Activated CD4-positive, alpha-beta T cell treated with anti-CD3 and anti-CD28 coated beads for 1 hour (primary cell): Measurements from ENCODE around the gene RAC2.
"Not testable (repeated sequence)": the region's sequence is repeated elsewhere in the genome, so short reads cannot be mapped to it uniquely, and the experiment has no call there.

Source experiments
- DNase-seq: peaks from one replicate; pipeline ENCODE4 v3.0.0-alpha.2; 2020

The RAC2 gene

DNA sequence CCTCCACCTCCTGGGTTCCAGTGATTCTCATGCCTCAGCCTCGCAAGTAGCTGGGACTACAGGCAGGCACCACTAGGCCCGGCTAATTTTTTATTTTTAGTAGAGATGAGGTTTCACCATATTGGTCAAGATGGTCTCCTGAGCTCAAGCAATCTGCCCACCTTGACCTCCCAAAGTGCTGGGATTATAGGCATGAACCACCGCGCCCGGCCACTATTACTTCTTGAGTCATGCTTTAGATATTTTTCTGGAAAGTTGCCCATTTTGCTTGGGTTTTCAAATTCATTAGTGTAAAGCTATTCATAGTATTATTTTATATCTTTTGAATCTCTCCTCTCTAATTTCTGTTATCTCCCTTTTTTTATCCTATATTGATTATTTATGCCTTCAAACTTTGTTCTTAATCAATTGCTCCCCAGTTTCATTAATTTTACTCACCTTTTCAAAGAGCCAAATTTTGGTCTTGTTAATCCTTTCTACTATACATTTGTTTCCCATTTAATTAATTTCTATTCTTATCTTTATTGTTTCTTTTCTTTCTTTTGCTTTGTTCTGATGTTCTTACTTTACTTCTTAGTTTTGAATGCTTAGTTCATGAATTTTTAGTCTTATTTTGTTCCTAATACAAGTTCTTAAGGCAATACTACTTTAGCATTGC is 10.3 kb upstream of the RAC2 start:
- no peak for DNase-seq

DNA sequence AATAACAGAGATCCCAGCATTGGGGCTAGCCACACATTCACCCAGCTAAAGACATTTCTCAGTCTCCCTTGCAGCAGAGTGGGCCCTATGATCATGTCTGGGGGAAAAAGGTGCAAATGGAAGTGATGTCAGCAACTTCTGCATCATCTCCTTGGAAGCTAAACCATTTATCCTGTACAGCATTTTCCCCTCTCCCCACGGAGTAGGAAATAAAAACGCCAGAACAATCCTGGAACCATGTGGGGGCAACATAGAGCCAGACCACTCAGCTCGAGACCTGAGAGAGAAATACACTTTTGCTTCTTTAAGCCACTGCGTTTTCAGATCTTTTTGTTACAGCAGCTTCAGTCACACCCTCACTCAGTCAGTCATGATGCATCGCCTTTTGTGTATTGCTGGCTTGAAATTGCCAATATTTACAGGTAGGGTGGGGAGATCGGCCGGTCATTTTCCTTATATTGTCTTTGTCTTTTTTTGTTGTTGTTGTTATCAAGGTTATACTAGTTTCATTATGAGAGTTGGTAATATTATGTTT is 9.1 kb upstream of the RAC2 start:
- no peak for DNase-seq

DNA sequence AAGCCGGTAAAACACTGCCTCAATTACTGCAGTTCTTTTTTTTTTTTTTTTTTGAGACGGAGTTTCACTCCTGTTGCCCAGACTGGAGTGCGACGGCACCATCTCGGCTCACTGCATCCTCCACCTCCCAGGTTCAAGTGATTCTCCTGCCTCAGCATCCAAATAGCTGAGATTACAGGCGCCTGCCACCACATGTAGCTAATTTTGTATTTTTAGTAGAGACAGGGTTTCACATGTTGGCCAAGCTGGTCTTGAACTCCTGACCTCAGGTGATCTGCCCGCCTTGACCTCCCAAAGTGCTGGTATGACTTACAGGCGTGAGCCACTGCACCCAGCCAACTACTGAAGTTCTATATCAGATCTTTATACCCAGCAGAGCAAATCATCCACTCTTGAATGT is 7.8 kb upstream of the RAC2 start:
- not testable (repeated sequence) for DNase-seq

DNA sequence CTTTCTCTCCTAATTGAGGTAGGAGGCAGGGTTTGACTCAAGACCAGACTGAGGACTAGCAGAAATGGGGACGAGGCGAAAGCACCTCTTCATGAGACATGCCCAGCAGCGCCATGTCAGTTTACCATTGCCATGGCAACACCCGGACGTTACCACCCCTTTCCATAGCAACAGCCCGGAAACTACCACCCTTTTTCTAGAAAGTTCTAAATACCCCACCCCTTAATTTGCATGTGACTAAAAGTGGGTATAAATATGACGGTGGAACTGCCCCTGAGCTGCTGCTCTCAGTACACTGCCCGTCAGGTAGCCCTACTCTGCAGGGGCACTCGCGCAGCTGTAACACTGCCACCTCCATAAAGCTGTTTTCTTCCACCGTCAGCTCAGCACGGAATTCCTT is 5.9 kb upstream of the RAC2 start:
- no peak for DNase-seq

DNA sequence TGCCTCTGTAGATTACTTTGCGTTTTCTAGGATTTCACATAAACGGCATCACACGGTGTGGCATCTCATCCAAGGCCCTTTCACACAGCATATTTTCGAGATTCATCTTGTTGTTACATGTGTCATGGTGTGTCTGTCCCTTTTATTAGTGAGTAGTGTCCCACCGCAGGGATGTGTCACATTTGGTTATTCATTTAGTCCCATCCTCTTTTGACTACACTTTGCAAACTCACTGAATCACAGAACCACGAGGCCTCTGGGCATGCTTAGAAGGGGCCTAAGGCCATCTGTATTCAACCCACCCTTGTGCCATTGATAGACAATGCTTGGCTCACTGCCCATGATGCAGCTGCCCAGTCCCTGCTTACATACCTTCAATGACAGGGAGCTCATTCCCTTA is 4.2 kb upstream of the RAC2 start:
- no peak for DNase-seq

DNA sequence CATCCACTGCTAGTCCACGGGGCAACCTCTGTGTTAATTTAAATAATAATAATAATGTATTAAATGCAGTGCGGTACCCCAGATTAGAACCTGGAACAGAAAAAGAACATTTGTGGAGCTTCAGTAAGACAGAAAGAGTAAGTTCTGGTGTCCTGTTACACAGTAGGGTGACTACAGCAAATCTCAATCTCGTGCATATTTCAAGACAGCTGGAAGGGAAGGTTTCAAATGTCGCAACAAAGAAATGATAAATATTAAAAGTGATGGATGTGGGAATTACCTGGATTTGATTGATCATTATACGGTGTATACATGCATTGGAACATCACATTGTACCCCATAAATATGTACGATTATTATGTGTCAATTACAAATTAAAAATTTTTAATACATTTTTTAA is 1.7 kb upstream of the RAC2 start:
- no peak for DNase-seq

DNA sequence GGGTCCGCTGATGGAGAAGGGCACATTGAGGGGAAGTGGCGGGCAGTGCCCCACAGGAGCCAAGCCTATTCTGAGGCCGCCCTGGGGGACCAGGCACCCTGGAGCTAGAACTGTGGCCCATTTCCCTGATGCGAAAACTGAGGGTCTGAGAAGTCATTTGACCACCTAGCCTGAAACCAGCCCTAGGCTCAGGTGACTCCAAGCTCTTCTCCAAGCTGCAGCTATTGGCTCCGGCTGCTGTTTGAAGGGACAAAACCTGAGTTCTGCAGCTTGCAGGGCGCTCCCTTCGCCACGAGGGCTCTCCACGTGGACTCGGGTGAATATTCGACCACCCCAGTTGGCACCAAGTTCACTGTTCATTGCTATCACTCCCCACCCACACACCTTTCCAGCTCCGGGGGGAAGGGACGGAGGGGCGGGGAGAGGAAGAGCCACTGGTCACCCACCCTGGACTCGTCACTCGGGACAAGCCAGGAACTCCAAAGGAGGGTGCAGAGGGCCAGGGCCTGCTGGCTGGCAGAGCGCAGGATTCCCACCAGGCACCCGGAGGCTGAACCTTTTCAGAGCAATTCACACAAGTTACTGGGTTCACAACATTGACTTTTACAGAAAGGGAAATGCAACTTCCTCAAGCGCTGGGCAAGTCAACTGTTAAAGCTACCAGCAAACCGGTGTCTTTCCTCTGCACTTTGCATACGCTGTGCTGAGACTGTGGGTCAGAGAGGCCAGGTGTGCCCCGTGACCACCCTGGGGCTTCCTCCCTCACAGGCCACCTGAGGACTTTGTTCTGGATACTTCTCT is 1.1 kb upstream of the RAC2 start:
- peak; percentile 8 for DNase-seq

DNA sequence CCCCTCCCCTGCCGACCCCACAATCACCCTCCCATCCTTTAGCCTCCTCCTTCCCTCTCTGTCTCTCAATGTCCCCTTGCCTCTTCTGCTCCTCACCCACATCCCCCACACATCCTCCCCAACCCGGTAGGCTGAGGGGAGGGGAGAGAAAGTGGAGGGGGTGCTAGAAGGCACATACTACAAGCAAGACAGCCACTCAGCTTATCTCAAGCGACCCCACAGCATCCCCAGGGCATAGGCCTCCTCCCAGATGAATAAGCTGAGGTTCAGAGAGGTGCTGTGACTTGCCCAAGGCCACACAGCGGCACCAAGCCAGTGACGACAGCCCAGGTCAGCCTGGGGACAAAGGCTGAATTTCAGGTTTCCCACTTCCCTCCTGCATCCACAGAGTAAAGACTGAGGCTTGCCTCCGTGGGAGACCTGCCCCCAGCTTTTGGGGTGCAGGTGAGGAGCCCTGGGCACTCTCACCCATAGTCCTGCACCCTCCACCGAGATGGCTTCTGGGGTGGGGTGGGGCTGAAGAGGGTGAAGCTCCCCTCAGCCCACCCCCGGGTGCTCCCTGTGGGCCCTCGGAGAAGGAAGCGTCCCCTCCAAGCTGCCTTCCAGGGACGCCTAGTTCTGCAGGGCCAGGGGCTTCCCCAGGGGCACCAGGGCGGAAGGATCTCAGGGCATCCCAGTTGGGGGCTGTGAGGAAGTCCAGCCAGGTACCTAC is 511 bp downstream of the RAC2 start:
- no peak for DNase-seq

DNA sequence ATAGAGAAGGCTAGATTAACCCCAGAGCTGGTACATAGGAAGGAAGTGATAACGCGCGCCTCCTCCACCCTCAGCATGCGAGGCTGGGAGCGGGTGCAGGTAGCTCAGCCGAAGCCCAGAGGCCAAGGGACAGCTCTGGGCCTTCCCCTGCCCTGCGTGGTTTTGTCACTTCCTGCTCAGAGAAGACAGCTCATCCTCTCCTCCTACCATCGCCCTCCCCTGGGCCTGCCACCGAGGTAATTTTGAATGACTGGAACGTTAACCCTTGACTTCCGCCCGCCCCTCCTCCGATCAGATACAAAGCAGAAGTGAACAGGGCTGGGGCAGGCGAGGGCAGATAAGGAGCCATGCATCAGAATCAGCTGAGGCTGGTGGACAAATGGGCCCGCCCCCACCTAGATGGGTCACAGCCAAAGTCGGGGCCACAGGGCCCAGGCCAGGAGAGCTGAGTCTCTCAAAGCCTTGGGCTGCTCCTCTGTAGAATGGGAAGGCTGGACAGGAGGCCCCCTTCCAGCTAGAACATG is 1.6 kb downstream of the RAC2 start:
- peak; percentile 87 for DNase-seq

DNA sequence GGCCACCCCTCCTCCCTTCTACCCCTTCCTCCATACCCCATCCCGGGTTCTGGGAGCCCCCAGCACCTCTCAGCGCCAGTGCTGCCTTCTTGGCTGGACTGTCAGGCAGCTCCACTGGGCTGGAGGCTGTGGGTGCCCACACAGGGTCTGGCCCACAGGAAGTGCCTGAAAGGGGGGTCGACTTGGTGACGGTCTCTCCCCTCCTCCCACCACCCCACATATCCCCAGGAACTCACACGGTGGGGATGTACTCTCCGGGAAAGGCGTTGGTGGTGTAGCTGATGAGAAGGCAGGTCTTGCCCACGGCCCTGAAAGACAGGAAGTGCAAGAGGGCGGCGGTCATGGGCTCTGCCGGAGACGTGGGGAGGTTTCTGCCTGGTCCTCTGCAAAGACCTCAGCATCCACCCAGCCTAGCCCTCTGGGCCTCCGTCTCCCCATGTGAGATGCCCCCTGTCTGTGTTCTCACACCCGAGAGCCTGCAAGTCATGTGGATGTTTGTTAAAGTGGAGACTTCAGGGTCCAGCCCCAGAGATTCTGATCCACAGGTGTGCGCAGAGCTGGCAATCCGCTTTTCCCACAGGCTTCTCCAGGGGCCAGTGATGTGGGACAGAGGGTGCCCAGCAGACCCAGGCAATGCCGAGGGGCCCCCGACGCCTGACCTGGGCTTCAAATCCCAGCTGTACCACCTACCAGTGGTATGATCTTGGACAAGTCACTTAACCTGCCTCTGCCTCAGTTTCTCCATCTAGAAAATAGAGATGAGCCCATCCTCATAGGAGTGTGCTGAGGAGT is 2.5 kb downstream of the RAC2 start:
- DNase-seq = no peak

DNA sequence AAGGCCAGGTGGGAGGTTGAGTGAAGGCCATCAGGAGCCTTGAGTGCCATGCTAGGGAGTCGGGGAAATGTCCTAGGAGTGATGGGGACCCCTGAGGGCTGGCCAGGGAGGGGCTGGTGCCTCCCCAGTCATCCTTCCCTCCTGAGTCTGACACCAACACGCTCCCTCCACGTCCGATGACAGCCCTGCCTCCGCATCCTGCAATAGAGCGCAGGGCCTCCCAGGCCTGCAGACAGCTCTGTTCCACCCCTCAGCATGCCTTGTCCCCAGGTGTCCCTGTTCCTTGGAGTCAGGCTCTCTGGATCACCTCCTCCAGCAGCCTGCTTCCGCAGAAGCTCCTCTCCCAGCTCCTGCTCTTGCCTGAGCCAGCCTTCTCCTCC is 3.1 kb downstream of the RAC2 start:
- no peak for DNase-seq

DNA sequence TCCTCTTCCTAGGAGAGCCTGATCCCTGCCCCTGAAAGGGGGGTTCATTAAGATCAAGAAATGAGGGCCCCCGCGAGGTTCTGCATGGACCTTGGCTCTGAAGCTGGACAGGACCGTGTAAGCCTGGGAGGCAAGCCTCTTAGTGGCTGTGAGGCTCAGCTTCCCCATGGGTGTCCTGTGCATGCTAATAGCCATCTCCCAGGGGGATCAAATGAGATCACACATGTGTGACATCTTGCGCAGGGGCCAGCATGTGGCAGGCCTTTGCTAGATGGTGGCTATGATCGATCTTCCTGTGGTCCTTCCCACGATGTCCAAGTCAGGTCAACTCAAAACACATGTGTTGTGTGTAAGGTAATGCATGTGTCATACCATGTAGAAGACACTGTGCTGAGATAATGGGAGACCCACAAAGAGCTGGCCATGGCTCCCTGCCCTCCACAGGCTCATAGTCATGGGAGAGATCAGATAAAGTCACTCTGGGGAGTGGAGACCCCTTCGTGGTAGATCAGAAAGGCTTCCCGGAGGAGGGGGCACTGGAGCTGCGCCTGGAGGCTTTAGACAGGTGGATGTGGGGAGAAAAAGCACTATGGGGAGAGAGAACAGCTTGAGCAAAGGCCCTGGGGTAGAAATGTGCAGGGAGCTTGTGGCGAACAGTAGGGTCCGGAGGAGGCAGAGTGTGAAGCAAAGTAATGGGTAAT is 3.7 kb downstream of the RAC2 start:
- no peak for DNase-seq

DNA sequence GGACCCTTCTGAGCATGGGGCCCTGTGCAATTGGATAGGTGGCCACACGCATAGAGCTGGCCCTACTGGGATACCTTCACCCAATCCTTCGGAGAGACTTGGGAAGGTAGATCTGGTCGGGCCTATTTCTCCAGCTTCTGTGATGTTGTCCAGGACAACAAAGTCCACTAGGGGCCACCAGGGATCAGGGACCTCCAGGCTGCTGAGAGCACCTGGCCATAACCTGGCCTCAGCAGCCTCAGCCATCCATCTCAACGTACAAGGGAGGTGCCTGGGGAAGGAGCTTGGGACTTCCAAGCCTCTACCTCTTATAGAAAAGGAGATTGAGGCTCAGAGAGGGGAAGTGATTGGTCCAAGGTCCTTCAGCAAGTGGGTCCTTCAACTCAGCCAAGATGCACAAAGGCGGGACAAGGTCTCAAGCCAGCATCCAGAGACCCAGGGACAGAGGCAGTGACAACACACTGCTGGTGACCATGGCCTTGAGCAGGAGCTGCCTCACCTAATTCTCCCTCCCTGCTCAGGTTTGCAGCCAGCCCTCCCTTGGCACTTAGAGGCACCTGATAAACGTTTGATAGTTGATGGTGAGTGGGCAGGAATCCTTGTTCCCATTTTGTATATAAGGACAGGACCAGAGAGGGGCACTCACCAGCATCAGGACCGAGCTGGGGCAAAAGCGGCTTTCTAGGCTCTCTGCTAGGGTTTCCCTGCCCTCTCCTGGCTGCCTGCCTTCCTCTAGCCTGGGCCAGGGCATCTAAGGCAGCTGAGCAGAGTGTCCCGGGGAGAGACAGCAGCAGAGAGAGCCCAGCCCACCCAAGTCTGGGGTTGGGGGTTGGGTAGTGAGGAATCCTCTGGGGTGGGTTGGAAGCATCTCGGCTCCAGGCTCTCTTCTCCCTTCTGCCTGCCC is 4.5 kb downstream of the RAC2 start:
- DNase-seq = no peak

DNA sequence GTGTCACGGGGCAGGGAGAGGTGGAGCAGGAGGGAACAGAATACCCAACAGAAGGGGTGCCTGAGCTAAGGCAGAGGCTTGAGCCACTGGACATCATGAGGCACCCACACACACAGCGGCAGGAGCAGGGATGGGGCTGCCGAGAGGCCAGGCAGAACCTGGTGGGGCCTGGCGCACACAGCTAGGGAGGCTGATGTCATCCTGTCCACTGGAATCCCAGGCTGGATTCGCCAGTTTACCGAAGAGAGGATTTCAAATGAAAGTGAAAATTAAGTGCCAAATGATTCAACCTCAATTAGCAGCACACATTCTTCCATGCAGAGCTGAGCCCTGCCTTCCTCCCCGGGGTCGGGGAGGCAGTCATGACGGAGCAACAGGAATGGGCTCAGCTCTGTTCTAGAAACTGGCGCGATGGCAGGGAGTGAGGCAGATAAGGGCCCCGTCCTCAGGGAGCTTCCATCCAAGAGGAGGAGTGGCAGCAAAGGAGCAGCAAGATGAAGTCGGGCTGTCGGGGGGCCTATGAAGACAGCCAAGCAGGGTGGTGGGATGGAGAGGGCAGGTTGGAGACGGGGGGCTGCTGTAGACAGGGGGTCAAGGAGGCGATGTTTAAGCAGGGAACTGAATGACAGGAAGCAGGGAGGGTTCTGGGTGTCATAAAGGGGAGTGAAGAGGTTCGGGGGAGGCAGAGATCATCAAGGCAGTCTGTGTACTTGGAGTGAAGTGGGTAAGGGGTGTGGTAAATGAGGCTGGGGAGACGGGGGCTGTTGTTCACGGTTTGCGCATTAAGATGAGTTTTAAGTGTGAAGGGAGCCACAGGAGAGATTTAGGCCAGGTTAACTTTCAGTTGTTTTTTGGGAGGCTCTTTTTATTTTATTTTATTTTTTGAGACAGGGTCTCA is 6.4 kb downstream of the RAC2 start:
- no peak for DNase-seq

DNA sequence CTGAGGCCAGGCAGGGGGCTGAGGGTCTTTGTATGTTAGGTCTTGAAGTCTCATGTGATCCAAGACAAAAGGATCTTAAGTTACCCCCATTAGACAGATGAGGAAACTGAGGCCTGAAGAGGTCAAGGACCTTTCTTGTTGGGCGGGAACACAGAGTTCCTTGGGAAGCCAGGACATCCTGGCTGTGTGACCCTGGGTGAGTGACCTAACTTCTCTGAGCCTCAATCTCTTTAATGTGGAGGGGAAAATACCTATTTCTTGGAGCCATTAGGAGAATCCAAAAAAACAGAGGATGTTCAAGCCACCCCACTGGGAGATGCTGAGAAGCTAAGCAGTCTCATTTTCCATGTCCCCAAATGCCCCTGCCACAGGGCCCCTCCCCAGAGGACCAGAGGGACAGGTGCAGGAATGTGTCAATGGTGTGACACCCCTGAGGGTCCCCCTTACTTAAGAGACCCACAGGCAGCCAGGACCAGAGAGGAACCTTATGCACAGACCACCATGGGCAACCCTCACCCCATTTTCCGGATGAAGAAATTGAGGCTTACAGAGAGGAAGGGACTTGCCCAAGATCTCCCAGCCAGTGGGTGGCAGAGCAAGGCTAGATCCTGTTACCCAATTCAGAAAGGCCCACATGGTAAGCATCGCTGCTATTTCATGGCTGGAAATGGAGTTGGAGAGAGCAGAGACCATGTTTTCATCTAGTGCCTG is 8.0 kb downstream of the RAC2 start:
- DNase-seq = no peak

DNA sequence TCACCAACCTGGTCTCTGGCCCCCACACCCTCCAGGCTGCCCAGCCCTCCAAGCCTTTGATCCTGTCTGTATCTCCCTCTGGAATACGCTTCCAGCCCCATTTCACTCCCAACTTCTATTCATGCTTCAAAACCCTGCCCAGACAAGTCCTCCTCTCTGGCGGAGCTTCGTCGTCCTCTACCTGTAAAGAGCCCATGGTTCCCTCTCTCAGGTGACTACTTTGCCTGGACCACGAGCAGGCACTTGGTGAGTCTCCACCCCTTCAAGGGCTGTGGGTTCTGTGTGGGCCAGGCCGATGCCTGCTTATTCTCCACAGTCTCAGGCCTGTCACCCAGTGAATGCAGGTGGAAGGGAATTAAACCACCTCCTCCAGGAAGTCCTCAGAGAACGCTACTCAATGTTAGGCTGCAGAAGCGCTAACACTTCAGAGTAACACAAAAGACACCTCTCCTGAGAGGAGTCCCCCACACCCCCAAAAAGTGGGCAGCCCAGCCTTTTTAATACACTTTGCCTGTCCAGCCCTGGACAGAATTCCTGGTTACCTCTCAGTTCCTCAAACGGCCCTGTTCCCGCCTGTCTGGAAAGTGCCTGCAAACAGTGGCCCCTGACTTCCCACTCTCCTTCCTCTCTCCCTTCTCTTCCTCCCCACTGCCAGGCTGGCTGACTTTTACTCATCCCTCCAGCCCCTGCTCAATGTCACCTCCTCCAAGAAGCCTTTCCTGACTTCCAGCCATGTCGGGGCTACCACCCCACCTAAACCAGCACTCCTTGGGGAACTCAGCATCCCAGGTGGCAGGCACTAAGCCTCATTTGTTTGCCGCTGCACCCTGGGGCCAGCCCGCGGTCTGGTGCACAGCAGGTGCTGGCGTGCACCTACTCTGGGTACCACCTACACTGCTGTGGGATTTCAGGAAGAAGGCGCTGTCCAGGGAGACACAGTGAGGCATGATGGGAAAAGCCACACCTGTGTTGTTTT is 9.0 kb downstream of the RAC2 start:
- no peak for DNase-seq

DNA sequence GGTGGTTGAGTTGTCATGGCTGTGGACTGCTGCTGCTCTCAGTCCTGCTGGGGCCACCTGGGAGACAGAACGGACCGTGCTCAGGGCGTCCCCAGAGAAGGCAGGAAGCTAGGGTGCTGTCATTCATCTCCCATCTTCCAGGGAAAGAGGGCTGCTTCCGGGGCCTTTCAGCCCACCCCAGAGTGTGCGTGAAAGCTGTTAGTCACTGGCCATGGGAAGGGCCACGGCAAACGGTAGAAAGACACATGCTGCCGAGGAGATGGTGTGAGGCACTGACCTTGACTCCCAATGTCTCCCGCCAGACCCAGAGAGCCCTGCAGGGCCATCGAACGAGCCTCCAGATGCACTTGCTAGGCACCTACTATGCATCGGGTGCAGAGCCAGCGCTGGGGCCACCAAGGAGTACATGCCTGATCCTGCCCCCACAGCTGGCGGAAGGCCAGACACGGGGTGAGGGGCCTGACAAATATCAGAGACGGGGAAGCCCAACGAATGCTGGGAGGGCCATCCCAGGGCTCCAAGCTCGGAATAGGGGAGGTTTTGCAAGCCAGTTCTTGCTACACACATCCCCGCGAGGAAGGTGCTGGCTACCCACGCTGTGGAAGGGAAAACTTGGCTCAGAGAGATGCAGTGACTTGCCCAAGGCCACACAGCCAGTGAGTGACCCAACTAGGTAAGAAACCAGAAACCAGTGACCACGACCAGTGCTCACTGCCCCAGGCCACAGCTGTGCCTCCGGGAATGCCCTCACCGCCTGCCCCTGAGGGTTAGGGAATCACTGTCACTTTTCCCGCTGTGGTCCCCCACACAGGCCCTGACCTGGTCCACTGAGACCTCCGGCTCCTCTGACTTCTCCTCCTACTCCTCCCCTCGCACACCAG is 10.1 kb downstream of the RAC2 start:
- no peak for DNase-seq
